CD4-positive, alpha-beta T cell treated with Interleukin-1 beta for 1 hour (primary cell): ENCODE data around the gene SCGB3A2.

Experiments
- DNase-seq, 2 donors: peaks; one replicate each; pipeline ENCODE4 v3.0.0-alpha.2; 2020 to 2022

The SCGB3A2 gene

GRCh38 chr5:147906326-147907095 lies 28.0 kb downstream of the SCGB3A2 start, which contains the start of gene C5orf46:
Gene C5orf46 (minus strand): TSS chr5:147906538. CDS start chr5:147906501, 37 bp downstream.
- DNase-seq: no peak

GRCh38 chr5:147911427-147911826 lies 32.9 kb downstream of the SCGB3A2 start:
- no peak for DNase-seq

DNA sequence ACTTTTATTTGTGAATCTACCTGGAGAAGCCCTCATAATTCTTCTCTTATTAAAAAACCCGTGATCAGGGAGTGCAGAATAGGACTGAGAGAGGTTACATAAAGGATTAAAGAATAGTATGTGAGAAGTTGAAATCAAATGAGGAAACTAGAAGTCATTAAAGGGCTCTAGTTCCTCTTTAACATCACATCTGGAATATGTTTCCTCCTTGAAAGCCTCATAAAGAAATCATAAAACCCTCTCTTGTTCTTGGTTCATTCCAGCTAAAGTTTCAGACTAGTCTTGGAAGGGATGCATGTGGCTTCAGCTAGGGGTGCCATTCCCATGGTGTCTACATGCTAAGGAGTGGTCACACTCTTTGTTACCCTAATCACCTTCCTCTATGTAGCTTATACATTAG lies 33.5 kb downstream of the SCGB3A2 start:
- DNase-seq: no peak

GRCh38 chr5:147913786-147914185 lies 35.3 kb downstream of the SCGB3A2 start:
- DNase-seq: no peak

GRCh38 chr5:147918101-147918685 lies 39.7 kb downstream of the SCGB3A2 start:
- DNase-seq: no peak

DNA sequence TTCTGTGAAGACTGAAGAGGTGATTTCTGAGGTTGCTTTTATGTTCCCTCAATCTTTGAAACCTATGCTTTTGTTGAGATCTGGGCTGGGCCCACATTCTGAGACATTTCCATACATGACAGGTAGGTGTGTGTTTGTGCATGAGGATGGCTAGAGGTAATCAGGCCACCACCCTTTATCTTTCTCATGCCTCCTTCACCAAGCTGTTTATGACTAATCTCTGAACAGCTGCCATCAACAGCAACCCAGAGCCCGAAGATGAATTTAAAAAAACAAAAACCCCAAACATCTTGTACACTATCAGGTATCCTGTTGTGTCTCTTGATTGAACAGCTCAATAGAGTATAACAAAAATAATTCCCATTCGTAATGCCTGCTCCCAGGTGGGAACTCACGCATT lies 40.4 kb downstream of the SCGB3A2 start:
- no peak for DNase-seq

DNA sequence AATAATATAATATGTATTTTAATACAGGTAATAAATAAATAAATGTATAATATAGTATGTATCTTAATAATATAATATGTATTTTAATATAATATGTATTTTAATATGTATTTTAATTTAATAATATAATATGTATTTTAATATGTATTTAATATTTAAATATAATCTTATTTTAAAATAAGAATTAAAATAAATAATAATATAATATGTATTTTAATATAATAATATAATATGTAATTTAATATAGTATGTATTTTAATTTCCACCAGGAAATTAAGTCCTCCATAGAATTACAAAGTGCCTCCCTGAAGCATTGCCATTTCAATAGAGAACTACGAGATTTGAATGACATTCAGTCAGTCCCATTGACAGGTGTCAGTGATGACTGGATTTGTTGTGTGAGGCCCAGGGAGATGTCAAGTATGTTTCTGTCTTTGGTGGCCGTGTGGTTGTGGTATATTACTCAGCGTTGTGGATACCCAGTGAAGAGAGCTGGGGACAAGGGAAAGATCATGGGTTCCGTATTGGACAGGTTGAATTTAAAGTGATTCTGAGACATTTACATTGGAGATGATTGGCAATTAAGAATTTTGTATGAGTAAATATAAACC lies 42.0 kb downstream of the SCGB3A2 start:
- no peak for DNase-seq

DNA sequence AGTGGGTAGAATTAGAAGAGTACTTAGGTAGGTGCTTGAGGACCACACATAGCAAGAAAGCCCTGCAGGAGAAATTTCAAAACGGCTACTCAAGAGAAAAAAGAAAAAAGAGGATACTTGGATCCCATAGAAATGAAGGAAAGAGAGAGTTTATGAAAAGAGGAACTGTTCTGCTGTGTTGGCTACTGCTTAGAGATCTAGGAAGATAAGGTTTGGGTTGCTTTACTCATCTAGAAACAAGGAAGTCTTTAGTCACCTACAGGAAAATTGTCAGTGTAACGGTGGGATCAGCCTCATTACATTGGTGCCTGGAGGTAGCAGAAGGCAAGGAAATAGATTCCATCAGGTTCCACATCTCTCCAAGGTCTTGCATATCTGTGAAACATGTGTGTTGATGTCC lies 42.6 kb downstream of the SCGB3A2 start:
- no peak for DNase-seq

GRCh38 chr5:147925020-147925419 lies 46.5 kb downstream of the SCGB3A2 start:
- DNase-seq: no peak

- DNase-seq: no peak
These were observed 49.4 kb downstream of the SCGB3A2 start for GRCh38 chr5:147927901-147928300.

DNA sequence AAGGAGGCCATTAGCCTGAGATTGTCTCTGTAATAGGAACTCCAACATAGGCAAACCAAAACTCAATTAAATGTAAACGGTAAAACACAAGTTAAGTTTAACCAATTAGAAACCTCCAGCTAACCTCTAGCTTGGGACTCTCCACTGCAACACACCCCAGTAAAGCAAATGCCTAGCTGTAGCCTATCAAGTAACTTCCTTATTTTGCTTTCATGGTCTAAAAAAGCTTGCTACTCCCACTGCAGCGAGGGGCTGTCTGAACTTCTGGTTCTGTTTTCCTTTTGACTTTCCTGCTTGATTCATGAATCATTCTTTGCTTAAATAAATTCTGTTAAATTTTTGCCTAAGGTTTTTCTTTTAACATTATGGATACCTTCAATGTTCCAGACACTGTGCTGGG lies 52.3 kb downstream of the SCGB3A2 start:
- DNase-seq: no peak
